Panc1 (cell line): Measurements from ENCODE around the gene SLC30A5. TPM values are rescaled to one million over a fixed set of nuclear protein-coding genes. Genes with fewer than 3 reads are reported as not detected.

Experiments used
- ATAC-seq: fragments of 200-7000 bp; cut with Tn5 transposase; 2 replicates; pipeline ENCODE4 v1.9.1; 2020; ENCODE audit warnings: mild to moderate bottlenecking, moderate library complexity
- BruUV-seq: library from RNA; stranded (reverse); fragments of 400-500 nt; replicated peaks from 2 replicates; lab custom pipeline; 2021; lab: Mats Ljungman, UMichigan
- CTCF ChIA-PET: fragments of 300-600 bp; sonication (Branson Sonifier 250); formaldehyde crosslinking; loops from one replicate; lab custom pipeline; 2022; ENCODE audit warnings: antibody characterized with exemption; lab: Charles Lee
- POLR2A ChIA-PET: fragments of 300-600 bp; sonication (Branson Sonifier 250); formaldehyde crosslinking; loops from one replicate; lab custom pipeline; 2022; ENCODE audit warnings: antibody characterized with exemption; lab: Charles Lee
- DNase-seq: peaks from one replicate; pipeline ENCODE4 v3.0.0-alpha.2; 2010; ENCODE audit warnings: low read depth, low spot score
- H3K27ac ChIP-seq: 2 replicates; pipeline ENCODE4 v1.5.1; 2011; ENCODE audit warnings: mild to moderate bottlenecking, low read length, inconsistent platforms
- H3K27me3 ChIP-seq: fragments of 200-500 bp; sonication (Bioruptor generic); 2 replicates; pipeline ENCODE4 v1.6.0; 2014; ENCODE audit warnings: low read length, inconsistent platforms; ENCODE audit not compliant: control insufficient read depth, insufficient read depth
- H3K36me3 ChIP-seq: fragments of 200-500 bp; sonication (Bioruptor generic); 2 replicates; pipeline ENCODE4 v1.5.1; 2014; ENCODE audit warnings: inconsistent platforms, mild to moderate bottlenecking, low read length, moderate library complexity; ENCODE audit not compliant: control insufficient read depth, insufficient read depth
- H3K4me1 ChIP-seq: 2 replicates; pipeline ENCODE4 v1.5.1; 2011; ENCODE audit warnings: inconsistent platforms, mild to moderate bottlenecking, low read length, moderate library complexity; ENCODE audit not compliant: control insufficient read depth, insufficient read depth
- H3K4me3 ChIP-seq, 2 experiments: 2 replicates each; pipeline ENCODE4 v1.5.1; 2011 to 2012; ENCODE audit warnings: low read depth in 2 of 2, low read length in 2 of 2, mild to moderate bottlenecking in 2 of 2, inconsistent platforms in 1 of 2, moderate library complexity in 1 of 2
- H3K9me3 ChIP-seq: fragments of 200-500 bp; sonication (Bioruptor generic); 2 replicates; pipeline ENCODE4 v1.5.1; 2014; ENCODE audit warnings: low read depth, mild to moderate bottlenecking, inconsistent platforms, low read length, moderate library complexity; ENCODE audit not compliant: control insufficient read depth, insufficient read depth
- POLR2AphosphoS5 ChIP-seq: IDR thresholded peaks from 2 replicates; pipeline ENCODE4 v1.6.1; 2012; ENCODE audit warnings: mild to moderate bottlenecking, low read depth, low read length, moderate library complexity
- SIN3A ChIP-seq: IDR thresholded peaks from 2 replicates; pipeline ENCODE4 v1.6.1; 2012; ENCODE audit warnings: low read depth, mild to moderate bottlenecking, low read length, moderate library complexity, borderline replicate concordance; ENCODE audit not compliant: insufficient read depth
- TCF7L2 ChIP-seq: IDR thresholded peaks from 2 replicates; pipeline ENCODE4 v1.6.1; 2011; ENCODE audit warnings: mild to moderate bottlenecking, low read depth, low read length, inconsistent platforms
- in situ Hi-C: cut with HindIII; loops from 2 replicates; pipeline ENCODE4 v1.10.0; 2016; ENCODE audit warnings: low sequenced_read_pairs, low pct_unique_long_range_greater_than_20kb
- intact Hi-C: fragments of 100-400 bp; cut with micrococcal nuclease; formaldehyde crosslinking; loops from one replicate; pipeline ENCODE4 v1.10.0; 2022; ENCODE audit not compliant: unreplicated experiment
- total RNA-seq: library from RNA; stranded (reverse); gene quantifications from one replicate; pipeline ENCODE4 v1.2.1, GENCODE V29; 2021; ENCODE audit not compliant: unreplicated experiment
- TF ChIP-seq, protein P1 (sequence below): fragments of 450-650 bp; IDR thresholded peaks from 2 replicates; pipeline ENCODE4 v1.5.1; 2017; ENCODE audit warnings: mild to moderate bottlenecking
- TF ChIP-seq, protein P2 (sequence below), 2 experiments: IDR thresholded peaks; 2 replicates each; pipeline ENCODE4 v1.6.1; 2011 to 2012; ENCODE audit warnings: low read depth in 2 of 2, control low read depth in 1 of 2, low read length in 1 of 2, mild to moderate bottlenecking in 1 of 2, moderate library complexity in 1 of 2; ENCODE audit not compliant: insufficient read depth in 1 of 2

The SLC30A5 gene
- total RNA-seq, 1 experiment from 2014 or later: 61.3 TPM

DNA sequence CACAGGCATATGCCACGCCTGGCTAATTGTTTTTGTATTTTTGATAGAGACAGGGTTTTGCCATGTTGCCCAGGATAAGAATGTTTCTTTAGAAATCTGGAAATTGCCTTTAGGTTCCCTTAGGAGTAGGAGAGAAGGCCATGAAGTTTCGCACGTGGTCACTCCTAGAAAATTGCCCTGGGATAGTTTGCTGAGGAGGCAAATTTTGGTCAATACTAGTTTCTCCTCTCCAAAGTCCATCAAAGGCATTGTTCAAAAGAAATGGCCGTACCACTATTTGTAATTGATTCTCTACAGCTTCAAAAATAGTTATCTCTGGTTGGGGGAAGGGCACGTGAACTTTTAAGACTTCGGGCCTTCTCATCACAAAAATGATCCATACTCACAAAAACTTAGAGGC, 845 bp upstream of the SLC30A5 start:
- ChIA-PET CTCF (interaction anchor here (0.6 to 1.0 kb wide), 5 partner anchors 13 to 126 kb away, joined by 3 to 8 read pairs (median 4); no protein-coding TSS in a partner anchor), POLR2A (interaction anchor here (0.5 kb wide), 2 partner anchors 15 to 223 kb away, joined by 4 to 6 read pairs; no protein-coding TSS in a partner anchor)
- ATAC-seq (no peak), DNase-seq (no peak)
- no TSS peak for BruUV-seq
- Histone ChIP-seq H3K27me3 (no peaks in the 10 kb centered on the region), H3K9me3 (no peaks in the 10 kb centered on the region), H3K4me1 (no peaks in the 10 kb centered on the region), H3K4me3 (no peak overlapping the region; a peak in 1 of 4 replicates), H3K36me3 (peaks cover 5% of the 10 kb centered on the region), H3K27ac (peak overlapping the region; percentile 55; the same call in 1 of the 2 replicates)
- intact Hi-C loops: loop anchor here (10.0 kb wide), 2 partner anchors 48 to 272 kb away; partner anchors contain the start of genes AK6, RAD17 and TAF9
- in situ Hi-C loops: no loop called here
- TF ChIP-seq, protein P1, sequence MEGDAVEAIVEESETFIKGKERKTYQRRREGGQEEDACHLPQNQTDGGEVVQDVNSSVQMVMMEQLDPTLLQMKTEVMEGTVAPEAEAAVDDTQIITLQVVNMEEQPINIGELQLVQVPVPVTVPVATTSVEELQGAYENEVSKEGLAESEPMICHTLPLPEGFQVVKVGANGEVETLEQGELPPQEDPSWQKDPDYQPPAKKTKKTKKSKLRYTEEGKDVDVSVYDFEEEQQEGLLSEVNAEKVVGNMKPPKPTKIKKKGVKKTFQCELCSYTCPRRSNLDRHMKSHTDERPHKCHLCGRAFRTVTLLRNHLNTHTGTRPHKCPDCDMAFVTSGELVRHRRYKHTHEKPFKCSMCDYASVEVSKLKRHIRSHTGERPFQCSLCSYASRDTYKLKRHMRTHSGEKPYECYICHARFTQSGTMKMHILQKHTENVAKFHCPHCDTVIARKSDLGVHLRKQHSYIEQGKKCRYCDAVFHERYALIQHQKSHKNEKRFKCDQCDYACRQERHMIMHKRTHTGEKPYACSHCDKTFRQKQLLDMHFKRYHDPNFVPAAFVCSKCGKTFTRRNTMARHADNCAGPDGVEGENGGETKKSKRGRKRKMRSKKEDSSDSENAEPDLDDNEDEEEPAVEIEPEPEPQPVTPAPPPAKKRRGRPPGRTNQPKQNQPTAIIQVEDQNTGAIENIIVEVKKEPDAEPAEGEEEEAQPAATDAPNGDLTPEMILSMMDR: no peak
- TF ChIP-seq POLR2AphosphoS5: no peak
- TF ChIP-seq TCF7L2: no peak
- no peak for TF ChIP-seq SIN3A
- TF ChIP-seq, protein P2, sequence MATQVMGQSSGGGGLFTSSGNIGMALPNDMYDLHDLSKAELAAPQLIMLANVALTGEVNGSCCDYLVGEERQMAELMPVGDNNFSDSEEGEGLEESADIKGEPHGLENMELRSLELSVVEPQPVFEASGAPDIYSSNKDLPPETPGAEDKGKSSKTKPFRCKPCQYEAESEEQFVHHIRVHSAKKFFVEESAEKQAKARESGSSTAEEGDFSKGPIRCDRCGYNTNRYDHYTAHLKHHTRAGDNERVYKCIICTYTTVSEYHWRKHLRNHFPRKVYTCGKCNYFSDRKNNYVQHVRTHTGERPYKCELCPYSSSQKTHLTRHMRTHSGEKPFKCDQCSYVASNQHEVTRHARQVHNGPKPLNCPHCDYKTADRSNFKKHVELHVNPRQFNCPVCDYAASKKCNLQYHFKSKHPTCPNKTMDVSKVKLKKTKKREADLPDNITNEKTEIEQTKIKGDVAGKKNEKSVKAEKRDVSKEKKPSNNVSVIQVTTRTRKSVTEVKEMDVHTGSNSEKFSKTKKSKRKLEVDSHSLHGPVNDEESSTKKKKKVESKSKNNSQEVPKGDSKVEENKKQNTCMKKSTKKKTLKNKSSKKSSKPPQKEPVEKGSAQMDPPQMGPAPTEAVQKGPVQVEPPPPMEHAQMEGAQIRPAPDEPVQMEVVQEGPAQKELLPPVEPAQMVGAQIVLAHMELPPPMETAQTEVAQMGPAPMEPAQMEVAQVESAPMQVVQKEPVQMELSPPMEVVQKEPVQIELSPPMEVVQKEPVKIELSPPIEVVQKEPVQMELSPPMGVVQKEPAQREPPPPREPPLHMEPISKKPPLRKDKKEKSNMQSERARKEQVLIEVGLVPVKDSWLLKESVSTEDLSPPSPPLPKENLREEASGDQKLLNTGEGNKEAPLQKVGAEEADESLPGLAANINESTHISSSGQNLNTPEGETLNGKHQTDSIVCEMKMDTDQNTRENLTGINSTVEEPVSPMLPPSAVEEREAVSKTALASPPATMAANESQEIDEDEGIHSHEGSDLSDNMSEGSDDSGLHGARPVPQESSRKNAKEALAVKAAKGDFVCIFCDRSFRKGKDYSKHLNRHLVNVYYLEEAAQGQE (IDR thresholded peaks at IDR 0.05; ENCODE audit: insufficient read depth in 1 of 2, low read depth in 2 of 2, low read length in 1 of 2): no peak

DNA sequence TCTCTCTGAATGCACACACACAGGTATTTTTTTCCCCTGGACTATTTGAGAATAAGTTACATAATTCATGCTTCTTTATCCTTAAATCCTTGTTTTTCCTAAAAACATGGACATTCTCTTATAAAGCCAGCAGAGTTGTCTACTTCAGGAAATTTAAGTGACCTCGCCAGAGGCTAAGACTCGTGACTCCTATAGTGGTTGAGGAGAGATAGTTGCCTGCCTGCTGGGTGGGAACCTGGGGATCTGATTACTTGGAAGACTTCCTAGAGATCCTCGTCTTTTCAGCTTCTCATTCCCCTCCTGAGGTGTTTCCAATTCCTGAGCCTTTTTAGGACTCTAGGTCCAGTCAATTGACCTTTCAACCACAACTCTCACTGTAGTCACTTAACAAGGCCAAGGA, 5.5 kb downstream of the SLC30A5 start:
- ATAC-seq (no peak), DNase-seq (no peak)
- in situ Hi-C loops (no loop called here), intact Hi-C loops (loop anchor here (10.0 kb wide), 2 partner anchors 55 to 265 kb away; partner anchors contain the start of genes AK6, RAD17 and TAF9)
- no TSS peak for BruUV-seq
- Histone ChIP-seq H3K4me3 (no peak overlapping the region), H3K9me3 (no peaks in the 10 kb centered on the region), H3K36me3 (peaks cover 19% of the 10 kb centered on the region), H3K4me1 (no peaks in the 10 kb centered on the region), H3K27me3 (no peaks in the 10 kb centered on the region), H3K27ac (no peak overlapping the region)
- CTCF ChIA-PET: no interaction called here
- POLR2A ChIA-PET: no interaction called here
- TF ChIP-seq TCF7L2 (no peak), SIN3A (no peak), POLR2AphosphoS5 (no peak)
- TF ChIP-seq, protein P1: no peak
- TF ChIP-seq, protein P2 (IDR thresholded peaks at IDR 0.05; ENCODE audit: insufficient read depth in 1 of 2, low read depth in 2 of 2, low read length in 1 of 2): no peak
